Skeletal muscle tissue (tissue), 4 donors: ENCODE measurements around the gene PEDS1. TPM values are rescaled to one million over a fixed set of nuclear protein-coding genes. Genes with fewer than 3 reads are reported as not detected.

Source experiments
- H3K27ac ChIP-seq: one replicate; pipeline ENCODE4 v1.7.0; 2013; ENCODE audit warnings: mild to moderate bottlenecking, low read depth, low read length, inconsistent platforms
- H3K27me3 ChIP-seq, 3 donors: one replicate each; pipeline ENCODE4 v1.7.0; 2013; ENCODE audit warnings: low read length in 3 of 3; ENCODE audit not compliant: control insufficient read depth in 3 of 3, insufficient read depth in 3 of 3
- H3K36me3 ChIP-seq, 3 donors: one replicate each; pipeline ENCODE4 v1.7.0; 2013; ENCODE audit warnings: low read length in 3 of 3; ENCODE audit not compliant: control insufficient read depth in 3 of 3, insufficient read depth in 3 of 3
- H3K4me1 ChIP-seq, 3 donors: one replicate each; pipeline ENCODE4 v1.7.0; 2013; ENCODE audit warnings: low read length in 3 of 3, mild to moderate bottlenecking in 3 of 3; ENCODE audit not compliant: control insufficient read depth in 3 of 3, insufficient read depth in 3 of 3
- H3K4me3 ChIP-seq, 3 donors: one replicate each; pipeline ENCODE4 v1.7.0; 2013; ENCODE audit warnings: low read length in 3 of 3
- H3K9ac ChIP-seq, 3 donors: one replicate each; pipeline ENCODE4 v1.7.0; 2013; ENCODE audit warnings: low read length in 3 of 3, mild to moderate bottlenecking in 3 of 3, moderate library complexity in 2 of 3, low read depth in 1 of 3
- H3K9me3 ChIP-seq, 3 donors: one replicate each; pipeline ENCODE4 v1.7.0; 2013; ENCODE audit warnings: low read length in 3 of 3; ENCODE audit not compliant: control insufficient read depth in 3 of 3
- total RNA-seq: library from RNA; depleted of rRNA; stranded (reverse); fragments of >200 nt; gene quantifications from one replicate; pipeline ENCODE4 v1.2.3, GENCODE V29; 2014
- donor health status: Osteomylitis.

Gene PEDS1
- total RNA-seq, 1 donor from 2014 or later, result 5.7 TPM

DNA sequence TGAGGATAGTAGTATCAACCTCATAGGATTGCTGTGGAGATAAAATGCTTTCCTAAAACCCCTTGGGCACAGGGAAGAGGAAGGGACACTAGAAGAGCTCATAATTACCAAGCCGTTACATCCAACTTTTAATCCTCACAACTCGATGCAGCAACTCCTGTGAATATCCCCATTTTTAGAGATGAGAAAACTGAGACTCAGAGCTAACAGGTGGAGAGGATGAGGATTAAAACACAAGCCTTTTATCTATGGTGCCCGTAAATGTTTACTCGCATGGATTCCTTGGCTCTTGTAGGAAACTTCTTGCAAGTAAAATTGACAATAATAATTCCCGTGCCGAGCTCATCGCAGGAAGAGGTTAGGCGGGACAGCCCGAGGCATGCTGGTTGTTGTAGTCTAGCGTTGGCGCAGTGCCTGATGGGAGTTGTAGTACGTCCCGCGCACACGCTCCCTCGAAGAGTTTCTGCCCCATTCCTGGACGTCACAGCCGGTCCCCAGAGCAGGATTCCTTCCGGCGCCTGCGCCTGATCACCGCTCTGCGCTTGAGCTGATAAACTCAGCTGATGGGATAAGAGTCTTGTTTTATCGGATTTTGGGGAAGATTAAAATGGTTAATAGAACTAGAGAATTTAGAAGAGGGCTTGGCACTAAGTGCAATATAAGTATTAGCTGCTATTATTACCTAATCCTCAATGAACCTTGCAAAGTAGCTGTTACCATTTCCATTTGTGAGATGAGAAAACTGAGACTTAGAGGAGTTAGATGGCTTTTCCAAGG lies 37.7 kb downstream of the PEDS1 start:
- H3K4me3 ChIP-seq, result peak overlapping the region; percentile 79 to 92 (median 79)
- H3K9me3 ChIP-seq, result no peaks in the 10 kb centered on the region
- H3K27me3 ChIP-seq, result no peaks in the 10 kb centered on the region
- H3K27ac ChIP-seq, result peak overlapping the region; percentile 34
- H3K36me3 ChIP-seq, result no peaks in the 10 kb centered on the region
- H3K9ac ChIP-seq, result peak overlapping the region; percentile 71 to 85 (median 81)
- peaks cover 41 to 49% (median 44%) of the 10 kb centered on the region in 3 donors for H3K4me1 ChIP-seq

DNA sequence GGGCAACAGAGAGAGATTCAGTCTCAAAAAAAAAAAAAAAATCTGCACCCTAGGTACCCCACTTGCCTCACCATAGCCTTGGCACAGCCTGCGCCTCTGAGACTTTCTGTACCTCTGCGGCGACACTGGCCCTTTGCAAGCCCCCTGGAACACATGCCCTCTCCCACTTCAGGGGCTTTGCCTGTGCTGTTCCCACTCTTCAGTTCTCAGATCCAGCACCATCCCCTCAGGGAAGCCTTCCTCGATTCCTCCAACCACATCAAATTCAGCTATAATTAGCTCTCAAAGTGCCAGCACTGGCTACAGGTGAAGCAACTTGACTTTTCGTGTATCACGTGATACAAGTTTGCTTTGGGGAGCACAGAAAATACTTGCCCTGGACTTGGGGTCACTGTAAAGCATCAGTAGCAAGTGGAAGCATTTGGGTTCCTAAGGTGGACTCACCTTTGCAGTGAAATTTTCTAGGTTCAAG lies 38.4 kb downstream of the PEDS1 start:
- peak overlapping the region; percentile 79 to 92 (median 79) for H3K4me3 ChIP-seq
- H3K9ac ChIP-seq, result peak overlapping the region; percentile 60 to 85 (median 81)
- H3K4me1 ChIP-seq, result peaks cover 44 to 52% (median 48%) of the 10 kb centered on the region in 3 donors
- no peaks in the 10 kb centered on the region for H3K9me3 ChIP-seq
- no peaks in the 10 kb centered on the region for H3K36me3 ChIP-seq
- peak overlapping the region; percentile 34 for H3K27ac ChIP-seq
- no peaks in the 10 kb centered on the region for H3K27me3 ChIP-seq

DNA sequence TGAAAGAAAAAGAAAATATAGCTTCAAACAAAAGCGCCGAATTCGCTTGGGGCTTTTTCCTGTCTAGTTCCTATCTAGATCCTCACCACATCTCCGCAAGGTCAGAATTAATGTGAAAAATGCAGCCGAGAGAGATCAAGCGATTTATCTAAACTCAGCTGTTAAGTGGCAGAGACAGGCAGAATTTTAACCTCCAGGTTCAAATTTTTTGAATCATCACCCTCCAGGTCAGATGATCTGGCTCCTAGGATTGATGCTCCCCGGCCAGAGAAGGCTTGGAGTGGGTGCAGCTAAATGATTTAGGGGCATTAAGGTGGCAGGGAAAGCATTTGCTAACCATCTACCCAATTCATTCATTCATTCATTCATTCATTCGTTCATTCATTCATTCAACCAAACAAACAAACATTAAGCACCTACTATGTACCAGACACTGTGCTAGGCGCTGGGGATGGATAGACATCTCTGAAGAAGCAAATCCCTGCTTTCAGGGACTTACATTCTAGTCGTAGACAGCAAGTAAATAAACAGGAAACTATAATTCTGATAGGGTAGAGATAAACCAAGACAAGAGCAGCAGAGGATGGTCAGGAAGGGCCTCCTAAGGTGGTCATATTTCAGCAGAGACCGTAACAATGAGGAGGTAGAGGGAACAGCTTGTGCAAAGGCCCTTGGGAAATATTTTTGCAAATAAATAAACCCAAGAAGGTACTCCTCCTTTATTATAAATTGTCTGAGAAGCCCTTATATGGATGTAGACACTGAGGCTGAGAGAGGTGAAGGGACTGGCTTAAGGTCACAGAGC lies 39.9 kb downstream of the PEDS1 start:
- peak overlapping the region; percentile 95 for H3K27ac ChIP-seq
- H3K36me3 ChIP-seq, result no peaks in the 10 kb centered on the region
- H3K9me3 ChIP-seq, result no peaks in the 10 kb centered on the region
- no peaks in the 10 kb centered on the region for H3K27me3 ChIP-seq
- peak overlapping the region; percentile 88 to 92 (median 88) for H3K4me3 ChIP-seq
- peaks cover 56 to 65% (median 60%) of the 10 kb centered on the region in 3 donors for H3K4me1 ChIP-seq
- H3K9ac ChIP-seq, result peak overlapping the region; percentile 91 to 97 (median 96)

DNA sequence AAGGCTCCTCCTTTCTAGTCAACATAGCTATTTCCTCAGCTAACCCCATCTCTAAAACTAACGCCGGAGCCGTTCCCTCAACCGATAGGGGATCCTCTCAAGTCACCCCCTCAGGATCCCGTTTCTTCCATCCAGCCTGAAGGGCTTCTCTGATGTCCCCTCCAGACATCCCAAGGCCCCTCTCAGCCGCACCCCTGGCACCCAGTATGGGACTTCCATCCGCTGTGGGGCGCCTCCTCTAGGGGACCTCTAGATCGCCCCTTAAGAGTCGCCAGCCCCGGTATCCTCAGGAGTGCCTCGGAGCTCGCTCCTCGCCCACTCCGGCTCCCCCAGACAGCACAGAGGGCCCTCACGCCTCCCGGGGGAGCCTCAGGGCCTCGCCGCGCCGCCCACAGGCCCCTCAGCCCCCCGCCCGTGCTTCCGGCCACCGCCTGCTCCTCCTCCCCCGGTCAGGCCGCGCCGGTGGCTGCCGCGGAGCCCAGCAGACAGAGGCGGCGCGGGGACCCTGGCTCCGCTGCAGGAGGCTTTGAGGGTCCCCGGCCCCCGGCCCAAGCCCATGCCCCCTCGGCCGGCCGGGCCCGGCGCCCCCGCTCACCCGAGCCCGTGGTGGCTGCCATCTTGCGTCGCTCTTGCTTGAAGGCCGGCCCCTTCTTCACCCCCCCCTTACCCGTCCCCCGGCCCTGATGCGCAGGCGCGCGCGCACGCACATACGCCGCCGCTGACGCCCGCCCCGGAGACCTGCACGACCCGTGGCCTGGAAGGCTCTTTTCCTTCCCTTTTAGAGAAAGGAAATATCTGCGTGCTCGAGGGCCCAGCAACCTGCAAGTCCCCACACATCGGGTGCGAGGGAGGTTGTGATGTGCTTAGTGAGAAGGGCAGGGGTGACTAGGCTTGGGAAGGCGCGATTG lies 40.8 kb downstream of the PEDS1 start, which contains the start of gene UBE2V1:
UBE2V1 (minus strand) TSS at position 639 of the 908 bp plus-strand sequence; CDS start at position 617, 22 bp downstream.
- peak within 1 kb of the TSS; percentile 88 to 92 (median 88) for H3K4me3 ChIP-seq
- peaks cover 65 to 73% (median 69%) of the 10 kb centered on the region in 3 donors for H3K4me1 ChIP-seq
- peak within 1 kb of the TSS; percentile 95 for H3K27ac ChIP-seq
- peak within 1 kb of the TSS; percentile 91 to 97 (median 96) for H3K9ac ChIP-seq
- H3K36me3 ChIP-seq, result no peaks in the 10 kb centered on the region
- H3K9me3 ChIP-seq, result no peaks in the 10 kb centered on the region
- no peaks in the 10 kb centered on the region for H3K27me3 ChIP-seq

DNA sequence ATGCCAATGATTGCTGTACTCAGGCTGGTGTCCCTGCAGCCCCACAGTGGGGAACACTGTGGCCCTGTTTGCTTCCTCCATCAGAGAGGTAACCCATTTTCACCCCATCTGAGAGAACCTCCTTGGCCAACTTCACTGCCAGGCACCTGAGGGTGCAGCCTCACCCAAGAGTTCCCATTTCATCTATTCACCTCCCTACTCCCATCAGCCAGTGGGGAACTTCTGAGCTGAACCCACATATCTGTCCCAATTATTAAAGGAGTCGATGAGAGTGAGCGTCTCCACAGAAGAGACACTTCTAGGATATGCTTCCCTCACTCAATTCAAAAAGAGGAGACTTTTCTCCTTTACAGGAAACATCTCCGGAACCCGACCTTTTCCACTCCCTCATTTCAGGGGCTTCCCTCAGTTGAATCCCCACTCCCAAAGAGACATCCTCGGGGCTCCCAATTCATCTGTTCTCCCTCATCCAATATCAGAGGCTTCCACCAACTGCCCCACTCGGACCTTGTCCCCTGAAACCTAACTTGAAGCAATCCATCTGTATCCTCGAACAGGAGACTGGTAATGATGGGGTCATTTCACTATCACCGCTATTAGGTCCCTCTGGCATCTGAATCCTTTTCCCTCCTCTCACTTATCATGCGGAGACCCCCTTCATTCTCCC lies 41.6 kb downstream of the PEDS1 start:
- Histone ChIP-seq H3K27ac (peak overlapping the region; percentile 95), H3K36me3 (no peaks in the 10 kb centered on the region), H3K4me3 (peak overlapping the region; percentile 88 to 92 (median 88)), H3K4me1 (peaks cover 72 to 81% (median 77%) of the 10 kb centered on the region in 3 donors), H3K9ac (peak overlapping the region; percentile 90 to 97 (median 91)), H3K27me3 (no peaks in the 10 kb centered on the region), H3K9me3 (no peaks in the 10 kb centered on the region)

DNA sequence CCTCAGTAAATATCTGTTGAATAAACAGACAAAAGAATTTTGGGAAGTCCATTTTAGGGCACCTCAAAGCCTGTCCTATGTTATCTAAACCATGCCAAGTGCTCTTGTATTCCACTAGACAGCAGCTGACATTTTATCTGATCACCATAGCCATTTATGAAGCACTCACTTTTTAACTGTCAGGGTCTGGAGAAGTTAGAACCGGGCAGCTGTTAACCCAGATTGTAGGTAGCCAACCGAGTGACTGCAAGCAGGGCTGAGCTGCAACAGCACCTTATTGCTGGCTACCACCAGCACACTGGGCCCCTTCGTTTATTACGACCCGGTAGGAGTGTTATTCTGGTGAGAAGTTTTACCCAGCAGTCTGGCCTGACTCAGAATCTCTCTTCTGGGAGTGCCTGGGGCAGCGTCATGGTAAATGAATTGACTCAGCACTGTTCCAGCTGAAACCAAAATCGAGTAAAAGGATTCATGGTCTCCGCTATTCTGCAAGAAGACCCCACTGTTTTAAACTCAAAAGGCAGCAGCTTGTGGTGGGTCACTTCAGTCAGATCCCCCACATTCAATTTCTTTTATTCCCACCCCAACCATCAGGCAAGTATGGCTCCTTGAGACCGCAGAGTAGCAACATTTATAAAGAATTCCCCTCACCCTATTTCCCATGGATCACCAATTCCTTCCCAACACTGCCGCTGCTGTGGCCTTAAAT lies 42.2 kb downstream of the PEDS1 start:
- H3K36me3 ChIP-seq, result no peaks in the 10 kb centered on the region
- H3K9me3 ChIP-seq, result no peaks in the 10 kb centered on the region
- peak overlapping the region; percentile 95 for H3K27ac ChIP-seq
- peaks cover 73 to 82% (median 81%) of the 10 kb centered on the region in 3 donors for H3K4me1 ChIP-seq
- H3K4me3 ChIP-seq, result peak overlapping the region; percentile 88 to 92 (median 88)
- peak overlapping the region; percentile 90 to 97 (median 91) for H3K9ac ChIP-seq
- H3K27me3 ChIP-seq, result no peaks in the 10 kb centered on the region

DNA sequence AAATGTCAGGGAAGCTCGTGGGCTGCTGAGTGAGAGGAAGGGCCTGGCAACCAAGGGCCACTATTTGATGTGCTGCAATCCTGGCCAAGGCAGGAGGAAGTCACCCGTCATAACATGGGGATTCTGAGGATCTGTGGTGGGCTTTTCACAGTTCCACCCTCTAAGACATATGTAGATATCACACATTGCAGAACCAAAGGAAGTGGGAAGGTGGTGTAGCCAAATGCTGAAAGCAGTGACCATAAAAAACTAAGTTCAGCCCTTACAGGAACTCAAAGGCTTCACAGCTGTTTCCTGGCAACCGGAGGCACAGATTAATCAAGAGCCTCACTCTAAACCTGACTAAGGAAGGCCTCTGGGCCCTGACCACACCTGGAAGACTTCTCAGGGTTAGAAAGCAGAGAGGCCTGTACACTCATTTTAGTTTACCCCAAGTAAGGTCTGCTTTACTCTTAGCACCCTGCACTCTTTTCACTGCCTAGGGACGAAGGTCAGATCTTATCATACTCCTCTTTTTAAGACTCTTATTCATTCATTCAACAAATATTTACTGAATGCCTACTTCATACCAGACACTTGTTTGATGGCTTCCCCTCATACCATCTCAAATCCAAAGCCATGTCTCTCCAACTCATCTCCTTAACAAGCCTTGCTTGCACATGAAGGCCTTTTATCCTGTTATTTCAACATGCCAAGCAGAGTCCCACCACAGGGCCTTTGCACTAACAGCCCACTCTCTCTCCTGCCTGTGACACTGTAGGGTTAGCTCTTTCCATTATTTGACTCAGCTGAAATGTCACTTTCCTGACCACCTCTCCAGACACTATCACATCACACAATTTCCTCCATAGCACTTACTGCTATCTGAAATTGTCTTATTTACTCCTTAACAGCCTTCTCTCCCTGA lies 43.1 kb downstream of the PEDS1 start:
- H3K27ac ChIP-seq, result peak overlapping the region; percentile 95

More for the DNA sequence above, 43.1 kb downstream of the PEDS1 start:
- Histone ChIP-seq H3K9me3 (no peaks in the 10 kb centered on the region), H3K9ac (peak overlapping the region; percentile 1 to 91 (median 45)), H3K4me1 (peaks cover 73 to 78% (median 76%) of the 10 kb centered on the region in 3 donors), H3K27me3 (no peaks in the 10 kb centered on the region), H3K36me3 (no peaks in the 10 kb centered on the region), H3K4me3 (peak overlapping the region in 2 of 3 donors; percentile 88 to 92)
